HAP-1 (cell line): ENCODE measurements around the gene COMTD1.
"Not testable (repeated sequence)": the region's sequence is repeated elsewhere in the genome, so short reads cannot be mapped to it uniquely, and the experiment has no call there.

Source experiments
- DNase-seq, 2 experiments: peaks; one replicate each; pipeline ENCODE4 v3.0.0-alpha.2; 2016 to 2020; ENCODE audit warnings: low spot score in 2 of 2
- H3K27me3 ChIP-seq: fragments of 250-450 bp; sonication (Bioruptor Pico); 2 replicates; pipeline ENCODE4 v1.5.1; 2020; ENCODE audit warnings: low read depth, mild to moderate bottlenecking, moderate library complexity
- H3K36me3 ChIP-seq: fragments of 250-450 bp; sonication (Bioruptor Pico); replicated peaks from 2 replicates; pipeline ENCODE4 v1.5.1; 2020; ENCODE audit warnings: mild to moderate bottlenecking
- H3K4me1 ChIP-seq: fragments of 250-450 bp; sonication (Bioruptor Pico); 2 replicates; pipeline ENCODE4 v1.5.1; 2020; ENCODE audit warnings: mild to moderate bottlenecking
- H3K4me3 ChIP-seq: fragments of 250-450 bp; sonication (Bioruptor Pico); 2 replicates; pipeline ENCODE4 v1.5.1; 2020; ENCODE audit warnings: mild to moderate bottlenecking, moderate library complexity
- H3K9me3 ChIP-seq: fragments of 250-450 bp; sonication (Bioruptor Pico); 2 replicates; pipeline ENCODE4 v1.5.1; 2020; ENCODE audit warnings: mild to moderate bottlenecking, moderate library complexity
- in situ Hi-C: fragments of 300-500 bp; cut with MboI; formaldehyde crosslinking; loops from 3 replicates; pipeline ENCODE4 v1.14.3; 2020; ENCODE audit warnings: low sequenced_read_pairs, inconsistent platforms, mixed read lengths

The COMTD1 gene

GRCh38 chr10:75223507-75223906 is 12.2 kb downstream of the COMTD1 start:
- DNase-seq: peak; percentile 56 to 67
- no peaks in the 10 kb centered on the region for H3K9me3 ChIP-seq
- peaks cover 81% of the 10 kb centered on the region for H3K36me3 ChIP-seq
- H3K4me1 ChIP-seq: peaks cover 50% of the 10 kb centered on the region
- H3K27me3 ChIP-seq: no peaks in the 10 kb centered on the region
- H3K4me3 ChIP-seq: no peak overlapping the region
- in situ Hi-C loops: no loop called here

- not testable (repeated sequence) for DNase-seq
- peaks cover 91% of the 10 kb centered on the region for H3K36me3 ChIP-seq
Measured at GRCh38 chr10:75221492-75221891, 14.3 kb downstream of the COMTD1 start.

GRCh38 chr10:75220274-75220673 is 15.5 kb downstream of the COMTD1 start:
- in situ Hi-C loops: no loop called here
- peaks cover 42% of the 10 kb centered on the region for H3K4me1 ChIP-seq
- no peaks in the 10 kb centered on the region for H3K9me3 ChIP-seq
- H3K27me3 ChIP-seq: no peaks in the 10 kb centered on the region
- peaks cover 94% of the 10 kb centered on the region for H3K36me3 ChIP-seq
- no peak for DNase-seq
- no peak overlapping the region for H3K4me3 ChIP-seq

More at GRCh38 chr10:75221492-75221891, 14.3 kb downstream of the COMTD1 start:
- H3K9me3 ChIP-seq, H3K27me3 ChIP-seq, in situ Hi-C loops, H3K4me3 ChIP-seq: not testable (repeated sequence)
- peaks cover 43% of the 10 kb centered on the region for H3K4me1 ChIP-seq

- H3K36me3 ChIP-seq: peaks cover 62% of the 10 kb centered on the region
Measured at GRCh38 chr10:75212343-75212742, 23.4 kb downstream of the COMTD1 start.

GRCh38 chr10:75211007-75211691 is 24.6 kb downstream of the COMTD1 start:
- Histone ChIP-seq H3K36me3 (peaks cover 50% of the 10 kb centered on the region), H3K4me3 (peak overlapping the region; percentile 98), H3K4me1 (peaks cover 19% of the 10 kb centered on the region), H3K27me3 (no peaks in the 10 kb centered on the region), H3K9me3 (no peaks in the 10 kb centered on the region)
- peak; percentile 37 to 52 for DNase-seq
- in situ Hi-C loops: no loop called here

More at GRCh38 chr10:75212343-75212742, 23.4 kb downstream of the COMTD1 start:
- Histone ChIP-seq H3K4me1 (peaks cover 23% of the 10 kb centered on the region), H3K9me3 (no peaks in the 10 kb centered on the region), H3K4me3 (peak overlapping the region; percentile 98), H3K27me3 (no peaks in the 10 kb centered on the region)
- no peak for DNase-seq
- in situ Hi-C loops: no loop called here

GRCh38 chr10:75210282-75211006 is 25.3 kb downstream of the COMTD1 start, which contains the start of gene VDAC2:
Gene VDAC2, plus strand, starts transcription at chr10:75210796. Its CDS starts 363 bp downstream, at chr10:75211159.
- peaks cover 15% of the 10 kb centered on the region for H3K4me1 ChIP-seq
- peaks cover 45% of the 10 kb centered on the region for H3K36me3 ChIP-seq
- peak; percentile 75 to 93 for DNase-seq
- H3K9me3 ChIP-seq: no peaks in the 10 kb centered on the region
- peak within 1 kb of the TSS; percentile 98 for H3K4me3 ChIP-seq
- no peaks in the 10 kb centered on the region for H3K27me3 ChIP-seq
- in situ Hi-C loops: no loop called here

GRCh38 chr10:75209921-75210281 is 25.9 kb downstream of the COMTD1 start:
- Histone ChIP-seq H3K9me3 (no peaks in the 10 kb centered on the region), H3K4me1 (peaks cover 15% of the 10 kb centered on the region), H3K27me3 (no peaks in the 10 kb centered on the region), H3K4me3 (peak overlapping the region; percentile 98), H3K36me3 (peaks cover 41% of the 10 kb centered on the region)
- in situ Hi-C loops: no loop called here
- peak in 1 of 2 experiments; percentile 69 for DNase-seq

- Histone ChIP-seq H3K36me3 (peaks cover 35% of the 10 kb centered on the region), H3K27me3 (no peaks in the 10 kb centered on the region), H3K4me3 (peak overlapping the region; percentile 98), H3K4me1 (peaks cover 15% of the 10 kb centered on the region), H3K9me3 (no peaks in the 10 kb centered on the region)
- in situ Hi-C loops: no loop called here
- no peak for DNase-seq
Measured at GRCh38 chr10:75209086-75209920, 26.5 kb downstream of the COMTD1 start.

- in situ Hi-C loops: no loop called here
- Histone ChIP-seq H3K36me3 (peaks cover 23% of the 10 kb centered on the region), H3K27me3 (no peaks in the 10 kb centered on the region), H3K4me3 (no peak overlapping the region), H3K9me3 (no peaks in the 10 kb centered on the region), H3K4me1 (peaks cover 15% of the 10 kb centered on the region)
- no peak for DNase-seq
Measured at GRCh38 chr10:75208181-75208580, 27.6 kb downstream of the COMTD1 start.

- H3K27me3 ChIP-seq: no peaks in the 10 kb centered on the region
- H3K36me3 ChIP-seq: peaks cover 20% of the 10 kb centered on the region
- no peak overlapping the region for H3K4me3 ChIP-seq
- DNase-seq: no peak
- peaks cover 15% of the 10 kb centered on the region for H3K4me1 ChIP-seq
- in situ Hi-C loops: no loop called here
- no peaks in the 10 kb centered on the region for H3K9me3 ChIP-seq
Measured at GRCh38 chr10:75207857-75208144, 28.0 kb downstream of the COMTD1 start.

GRCh38 chr10:75207079-75207856 is 28.5 kb downstream of the COMTD1 start:
- no peaks in the 10 kb centered on the region for H3K27me3 ChIP-seq
- no peaks in the 10 kb centered on the region for H3K9me3 ChIP-seq
- no peak overlapping the region for H3K4me3 ChIP-seq
- in situ Hi-C loops: no loop called here
- DNase-seq: no peak
- peaks cover 14% of the 10 kb centered on the region for H3K36me3 ChIP-seq
- peaks cover 10% of the 10 kb centered on the region for H3K4me1 ChIP-seq

- H3K9me3 ChIP-seq, H3K36me3 ChIP-seq, H3K4me1 ChIP-seq, H3K27me3 ChIP-seq, DNase-seq, H3K4me3 ChIP-seq, in situ Hi-C loops: not testable (repeated sequence)
Measured at GRCh38 chr10:75206638-75207037, 29.1 kb downstream of the COMTD1 start.

GRCh38 chr10:75205908-75206307 is 29.8 kb downstream of the COMTD1 start:
- in situ Hi-C loops: no loop called here

More at GRCh38 chr10:75205908-75206307, 29.8 kb downstream of the COMTD1 start:
- Histone ChIP-seq H3K4me1 (peaks cover 4% of the 10 kb centered on the region), H3K27me3 (no peaks in the 10 kb centered on the region), H3K4me3 (no peak overlapping the region), H3K9me3 (no peaks in the 10 kb centered on the region), H3K36me3 (peaks cover 3% of the 10 kb centered on the region)
- no peak for DNase-seq
